HG02759 (cell line): ENCODE results near the gene IDH3A.

Source experiments
- ATAC-seq: cut with Tn5 transposase; IDR thresholded peaks from one replicate; pipeline ENCODE4 v1.9.1; 2021; ENCODE audit warnings: mild to moderate bottlenecking, moderate library complexity; ENCODE audit not compliant: unreplicated experiment

IDH3A gene

GRCh38 chr15:78201281-78202190 lies 52.4 kb downstream of the IDH3A start:
- no peak for ATAC-seq

DNA sequence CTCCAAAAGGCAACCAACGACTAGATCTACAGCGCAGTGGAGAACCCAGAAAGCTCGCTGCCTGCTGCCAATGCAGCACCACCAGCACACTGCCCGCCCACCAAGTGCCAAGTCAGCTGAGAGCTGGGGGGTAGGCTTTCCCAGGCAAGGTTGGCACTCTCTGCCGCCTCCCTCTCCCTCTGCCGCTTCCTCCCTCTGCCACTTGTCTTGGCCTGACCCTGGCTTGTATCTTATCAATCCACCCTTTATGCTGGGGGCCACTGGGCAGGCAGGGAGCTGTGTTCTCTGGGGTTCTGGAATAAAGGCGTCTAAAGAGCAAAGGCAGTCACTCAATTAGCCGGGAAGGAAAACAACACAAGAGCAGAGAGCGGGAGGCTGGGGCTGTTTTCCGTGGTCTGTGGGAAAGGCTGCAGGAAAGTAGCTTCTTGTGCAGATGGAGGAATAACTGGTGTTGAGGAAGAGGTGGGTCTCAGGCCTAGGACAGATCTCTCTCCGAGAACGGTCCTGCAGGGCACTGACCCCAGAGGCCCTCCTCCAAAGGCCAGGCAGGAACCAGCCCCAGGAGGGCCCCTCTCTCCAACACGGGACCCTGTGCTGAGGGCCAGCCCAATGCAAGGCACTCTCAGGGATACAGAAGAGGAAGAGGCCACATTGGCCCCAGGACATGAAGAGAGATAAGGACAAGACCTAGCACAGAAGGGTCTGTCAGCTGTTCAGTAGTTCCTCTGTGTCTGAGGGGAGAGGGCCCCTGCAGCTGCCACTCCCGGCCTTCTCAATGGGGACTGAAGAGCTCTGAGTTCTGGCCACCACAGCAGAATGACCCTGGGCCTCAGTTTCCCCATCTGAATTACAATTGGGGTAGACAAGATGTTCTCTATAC lies 54.4 kb downstream of the IDH3A start:
- ATAC-seq: no peak

DNA sequence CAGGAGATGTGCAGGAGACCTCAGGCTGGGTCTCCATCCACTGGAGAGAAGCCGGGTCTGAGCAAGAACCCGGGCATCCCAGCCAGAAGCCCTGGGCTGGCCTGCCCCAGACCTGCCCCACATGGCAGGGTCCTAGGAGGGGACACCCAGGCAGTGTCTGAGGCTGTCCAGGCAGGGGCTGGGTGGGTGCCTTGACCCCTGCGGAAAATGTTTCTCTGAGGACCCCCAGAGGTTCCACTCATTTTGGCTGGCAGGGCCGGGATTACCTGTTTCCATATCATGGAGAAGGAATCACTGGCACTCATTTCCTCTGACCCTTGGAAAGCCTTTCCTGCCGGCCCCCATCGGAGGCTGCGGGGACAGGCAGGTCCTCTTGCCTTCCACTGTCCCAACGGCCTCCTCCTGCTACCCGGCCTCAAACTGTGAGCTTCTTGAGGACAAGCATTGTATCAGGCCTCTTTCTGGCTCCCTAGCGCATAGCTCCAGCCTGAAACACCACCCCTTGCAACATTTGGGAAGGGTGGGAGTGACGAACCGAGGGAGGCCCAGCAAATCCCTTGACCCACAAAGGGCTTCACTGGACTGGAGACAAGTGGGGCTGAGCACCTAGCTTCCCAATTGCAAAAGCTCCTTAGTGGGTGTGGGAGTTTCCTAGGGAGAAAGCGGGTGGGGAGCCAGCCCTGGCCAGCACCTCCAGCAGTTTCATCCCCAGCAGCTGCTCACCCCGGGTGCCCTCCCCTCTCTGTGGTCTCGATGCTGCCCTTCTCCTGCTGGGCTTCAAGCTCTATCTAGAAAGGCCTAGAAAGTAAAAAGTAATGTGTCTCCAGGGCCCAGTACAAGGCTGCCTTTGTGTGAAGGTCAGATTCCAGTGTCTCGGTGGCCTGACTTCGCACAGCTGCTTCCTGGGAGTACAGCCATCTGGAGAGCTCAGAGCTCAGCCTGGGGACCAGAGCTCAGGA lies 55.5 kb downstream of the IDH3A start:
- no peak for ATAC-seq

DNA sequence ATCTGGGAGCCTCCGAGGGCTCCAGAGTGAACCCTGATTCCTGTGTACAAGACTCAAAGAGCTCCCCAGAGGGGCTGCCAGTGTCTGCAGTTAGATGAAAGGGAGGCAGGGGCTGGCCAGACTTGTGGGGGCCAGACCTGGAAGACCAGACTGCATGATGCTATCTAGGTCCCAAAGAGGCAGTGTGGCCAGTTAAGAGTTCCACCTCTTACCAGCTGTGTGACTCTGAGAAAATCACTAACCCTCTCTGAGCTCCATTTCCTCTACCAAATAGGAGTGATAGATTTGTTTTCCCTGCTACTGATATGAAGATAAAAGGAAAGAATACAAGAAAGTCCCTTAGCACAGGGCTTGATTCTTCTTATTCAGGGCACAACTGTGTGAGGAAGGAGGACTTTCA lies 56.2 kb downstream of the IDH3A start:
- no peak for ATAC-seq

DNA sequence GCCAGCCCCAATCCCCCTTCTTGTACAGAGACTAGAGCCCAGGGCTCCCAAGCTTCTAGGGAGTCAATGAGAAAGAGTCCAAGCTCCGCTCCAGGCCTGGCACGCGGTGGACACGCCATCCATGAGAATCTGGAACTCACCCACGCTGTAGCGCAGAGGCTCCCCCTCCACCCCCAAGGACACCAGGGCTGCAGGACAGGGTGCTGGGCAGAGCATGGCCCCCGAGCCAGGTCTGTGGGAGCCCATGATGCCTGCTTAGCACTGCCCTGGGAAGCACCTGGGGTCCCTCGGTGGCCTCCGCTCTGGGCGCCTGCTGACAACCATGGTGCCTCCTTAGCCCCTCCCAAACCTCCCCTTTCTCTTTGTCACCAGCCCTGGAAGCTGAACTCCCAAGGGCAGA lies 56.7 kb downstream of the IDH3A start:
- no peak for ATAC-seq

DNA sequence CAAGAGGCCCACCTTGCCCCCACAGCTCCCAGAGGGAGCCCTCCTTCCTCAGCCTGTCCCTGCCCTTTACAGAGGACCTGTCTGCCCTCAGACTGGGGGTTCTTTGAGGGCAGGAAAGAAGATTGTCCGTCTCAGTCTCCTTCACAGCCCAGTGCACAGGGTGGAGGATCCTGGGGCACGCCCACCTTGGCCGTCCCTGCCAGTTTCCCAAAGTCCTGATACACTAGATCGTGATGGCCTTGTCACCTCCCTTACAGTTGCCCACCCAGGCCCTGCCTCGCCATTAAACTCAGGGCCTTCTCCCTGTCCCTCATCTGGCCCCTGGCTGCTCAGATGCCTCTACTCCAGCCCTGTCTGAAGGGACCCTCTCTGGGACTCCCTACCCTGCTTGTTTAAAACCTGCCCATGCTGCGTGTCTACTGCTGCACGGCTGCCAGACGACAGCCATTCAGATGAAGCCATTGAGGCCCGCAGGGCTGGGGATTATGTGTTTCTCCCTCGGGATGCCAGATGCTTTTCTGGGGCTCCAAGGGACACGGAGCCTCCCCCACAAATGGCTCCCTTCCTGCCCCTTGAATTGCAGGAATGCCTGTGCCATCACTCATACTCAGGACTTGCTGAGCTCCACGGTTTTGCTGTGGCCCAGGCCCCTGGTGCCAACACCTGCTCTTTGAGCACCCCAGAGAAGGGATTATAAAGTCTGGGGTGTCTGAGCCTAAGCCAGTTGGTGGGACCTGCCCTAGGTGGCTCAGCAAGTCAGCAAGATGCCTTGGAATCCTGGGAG lies 57.4 kb downstream of the IDH3A start:
- ATAC-seq: no peak

GRCh38 chr15:78207110-78207458 lies 57.9 kb downstream of the IDH3A start:
- ATAC-seq: no peak

GRCh38 chr15:78207641-78208340 lies 58.6 kb downstream of the IDH3A start:
- ATAC-seq: no peak

DNA sequence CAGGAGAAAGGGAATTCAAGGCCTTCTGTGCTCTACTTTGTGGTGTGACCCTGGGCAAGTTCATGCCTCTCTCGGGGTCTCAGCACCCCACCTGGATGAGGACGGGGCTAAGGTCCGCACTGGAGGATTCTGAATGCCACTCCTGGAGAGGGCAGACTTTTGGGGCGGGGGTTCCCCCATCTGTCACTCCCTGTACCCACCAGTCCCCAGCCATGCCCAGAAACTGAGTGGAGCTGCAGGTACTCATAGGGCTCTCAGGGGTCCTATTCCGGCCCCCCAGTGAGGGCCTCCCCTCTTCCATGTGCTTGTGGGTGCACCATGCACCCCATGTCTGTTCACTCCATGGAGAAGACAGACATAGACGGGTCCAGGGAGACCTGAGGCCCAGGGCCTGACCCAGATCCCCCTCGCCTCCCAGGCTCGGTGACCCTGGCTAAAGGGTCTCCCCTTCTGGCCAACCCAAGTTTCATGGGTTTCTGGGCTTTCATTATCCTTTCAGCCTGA lies 59.2 kb downstream of the IDH3A start:
- ATAC-seq: no peak

DNA sequence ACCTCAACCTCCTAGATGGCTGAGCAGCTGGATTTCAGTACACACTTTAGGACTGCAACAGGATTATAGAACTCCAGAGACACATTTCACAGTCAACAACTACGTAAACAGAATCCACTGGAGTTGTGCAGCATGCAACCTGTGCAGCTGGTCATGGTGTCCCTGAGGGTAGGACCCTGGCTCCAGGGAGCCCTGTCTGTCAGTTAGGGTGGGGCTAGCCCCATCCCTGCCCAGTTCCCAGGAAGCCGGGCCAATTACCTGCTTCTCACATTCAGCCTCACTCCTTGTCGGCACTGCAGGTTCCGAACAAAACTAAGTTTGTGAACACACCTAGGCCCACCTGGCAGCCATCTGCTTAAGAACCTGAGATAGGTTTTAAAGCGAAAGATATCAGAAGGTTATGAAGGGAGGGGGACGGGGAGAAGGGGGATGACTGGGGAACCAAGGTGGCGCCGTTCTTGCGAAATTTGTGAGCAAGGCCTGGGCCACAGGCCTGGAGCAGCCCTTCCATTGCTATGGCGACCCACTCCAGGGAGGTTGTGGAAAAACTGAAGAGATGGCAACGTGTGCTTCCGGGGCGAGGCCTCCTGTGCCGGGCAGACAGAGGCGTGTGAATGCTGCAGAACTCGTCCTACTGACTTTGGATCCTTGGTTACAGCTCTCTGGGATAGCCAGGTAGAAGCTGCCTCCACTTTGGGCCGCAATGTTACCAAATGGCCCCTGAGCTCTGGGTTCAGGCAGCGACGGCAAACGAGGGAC lies 59.9 kb downstream of the IDH3A start:
- no peak for ATAC-seq

- no peak for ATAC-seq
These were observed 60.6 kb downstream of the IDH3A start for GRCh38 chr15:78209646-78210348.

DNA sequence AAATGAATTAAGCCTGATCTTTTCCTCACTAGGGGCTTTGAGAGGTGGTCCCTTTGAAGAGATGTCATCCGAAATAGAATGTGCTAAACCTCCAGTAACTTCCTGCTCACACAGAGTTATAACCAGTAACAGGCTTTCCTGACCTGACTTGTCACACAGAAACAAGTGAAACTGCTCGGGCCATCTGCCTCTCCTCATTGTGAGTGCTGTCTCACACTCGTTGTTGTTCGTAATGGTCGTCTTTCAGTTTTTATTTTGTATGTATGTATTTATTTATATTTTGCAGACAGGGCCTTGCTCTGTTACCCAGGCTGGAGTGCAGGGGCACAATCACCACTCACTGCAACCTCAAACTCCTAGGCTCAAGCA lies 61.2 kb downstream of the IDH3A start:
- no peak for ATAC-seq

DNA sequence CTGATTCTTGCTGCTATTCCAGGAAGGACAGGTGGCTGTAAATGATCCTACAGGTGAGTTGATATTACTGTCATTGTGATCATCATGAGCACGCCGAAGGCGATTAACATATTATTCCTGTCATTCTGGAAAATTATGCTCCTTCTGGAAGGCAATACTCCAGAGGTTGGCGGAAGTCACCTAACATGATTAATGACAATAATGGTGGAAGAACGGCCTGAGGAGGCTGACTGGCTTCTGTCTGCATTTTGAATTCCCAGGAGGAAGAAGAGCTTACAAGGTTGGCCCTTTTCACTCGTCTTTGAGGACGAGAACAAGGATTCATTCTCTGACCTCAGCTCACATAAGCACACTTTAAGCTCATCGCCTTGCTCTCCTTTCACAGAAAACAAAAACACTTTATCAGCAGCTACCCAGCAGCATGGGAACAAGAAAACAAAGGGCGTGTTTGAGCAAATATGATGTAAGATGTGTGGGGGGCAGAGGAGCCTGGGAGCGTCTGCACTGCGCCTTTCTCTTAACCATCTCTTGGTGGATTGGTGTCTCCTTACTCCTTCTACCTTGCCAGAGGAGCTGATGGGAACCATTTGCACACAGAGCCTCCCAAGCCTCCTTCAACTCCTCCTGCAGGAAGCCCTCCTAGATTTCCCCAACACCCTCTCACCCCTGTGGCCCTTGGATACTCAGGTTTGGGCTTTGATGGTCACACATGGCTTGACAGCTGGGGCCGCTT lies 62.2 kb downstream of the IDH3A start:
- ATAC-seq: no peak

DNA sequence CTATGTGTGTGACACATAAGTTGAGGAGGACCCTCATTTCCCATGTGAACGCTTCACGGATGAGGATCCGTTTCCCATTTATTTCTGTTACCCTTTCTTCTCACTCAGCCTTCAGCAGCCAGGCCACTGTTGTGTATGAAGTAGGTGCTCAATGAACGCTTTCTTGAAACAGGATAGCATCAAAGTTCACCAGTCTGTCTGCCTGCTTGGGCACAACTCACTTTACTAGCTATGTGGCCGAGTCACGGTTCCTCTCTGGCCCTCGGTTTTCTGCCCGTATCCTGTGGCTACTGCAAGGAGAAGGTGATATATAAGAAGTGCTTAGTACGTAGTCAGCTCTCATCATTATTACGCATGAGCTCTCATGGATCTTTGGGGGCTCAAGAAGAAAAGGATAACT lies 62.8 kb downstream of the IDH3A start:
- no peak for ATAC-seq

DNA sequence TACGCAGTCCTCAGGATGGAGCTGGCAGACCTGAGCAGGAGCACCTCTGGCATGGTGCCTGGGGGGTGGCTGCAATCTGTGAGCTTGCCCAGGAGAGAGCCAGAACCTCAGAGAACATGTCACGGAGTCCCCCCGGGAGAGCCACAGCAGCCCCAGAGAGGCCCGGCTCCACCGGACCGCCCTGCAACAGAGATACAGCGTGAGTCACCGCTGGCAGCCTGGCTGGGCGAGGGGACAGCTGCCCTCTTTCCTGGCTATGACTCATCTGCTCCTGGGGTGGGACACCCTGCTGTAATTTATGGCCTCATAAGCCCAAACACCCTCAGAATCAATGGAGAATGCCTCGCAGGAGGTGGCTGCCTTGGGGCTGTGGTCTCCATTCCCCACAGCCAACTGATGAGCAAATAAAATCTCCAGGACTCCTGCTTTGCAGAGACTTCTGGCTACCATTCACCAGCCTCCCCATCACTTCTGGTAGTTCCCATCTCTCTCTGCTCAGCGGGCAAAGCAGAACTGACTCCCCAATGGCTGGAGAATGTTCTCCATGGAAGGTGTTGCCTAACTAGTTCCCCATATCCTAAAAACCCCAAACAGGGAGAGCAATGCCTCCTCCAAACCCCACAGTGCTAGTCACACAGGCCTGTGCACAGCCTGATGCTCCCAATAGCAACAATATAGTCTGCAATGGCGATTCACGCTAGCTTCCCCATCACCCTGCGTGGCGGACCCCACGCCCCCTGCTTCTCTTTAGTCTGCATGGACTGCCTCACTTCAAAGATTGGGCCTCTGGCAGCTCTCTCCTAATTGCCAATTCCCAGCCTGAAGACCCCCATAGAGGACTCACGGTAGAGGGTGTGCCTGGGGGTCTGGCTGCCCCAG lies 63.6 kb downstream of the IDH3A start:
- ATAC-seq: no peak

GRCh38 chr15:78213425-78213750 lies 64.2 kb downstream of the IDH3A start:
- ATAC-seq: no peak

GRCh38 chr15:78213956-78214355 lies 64.8 kb downstream of the IDH3A start:
- ATAC-seq: no peak
